Measurements from ENCODE around the gene SELENON. TPM values are rescaled to one million over a fixed set of nuclear protein-coding genes. Genes with fewer than 3 reads are reported as not detected.

SELENON gene
- total and polyA plus RNA-seq, 8 donors, result 85.2 to 107 (median 96.4) TPM

DNA sequence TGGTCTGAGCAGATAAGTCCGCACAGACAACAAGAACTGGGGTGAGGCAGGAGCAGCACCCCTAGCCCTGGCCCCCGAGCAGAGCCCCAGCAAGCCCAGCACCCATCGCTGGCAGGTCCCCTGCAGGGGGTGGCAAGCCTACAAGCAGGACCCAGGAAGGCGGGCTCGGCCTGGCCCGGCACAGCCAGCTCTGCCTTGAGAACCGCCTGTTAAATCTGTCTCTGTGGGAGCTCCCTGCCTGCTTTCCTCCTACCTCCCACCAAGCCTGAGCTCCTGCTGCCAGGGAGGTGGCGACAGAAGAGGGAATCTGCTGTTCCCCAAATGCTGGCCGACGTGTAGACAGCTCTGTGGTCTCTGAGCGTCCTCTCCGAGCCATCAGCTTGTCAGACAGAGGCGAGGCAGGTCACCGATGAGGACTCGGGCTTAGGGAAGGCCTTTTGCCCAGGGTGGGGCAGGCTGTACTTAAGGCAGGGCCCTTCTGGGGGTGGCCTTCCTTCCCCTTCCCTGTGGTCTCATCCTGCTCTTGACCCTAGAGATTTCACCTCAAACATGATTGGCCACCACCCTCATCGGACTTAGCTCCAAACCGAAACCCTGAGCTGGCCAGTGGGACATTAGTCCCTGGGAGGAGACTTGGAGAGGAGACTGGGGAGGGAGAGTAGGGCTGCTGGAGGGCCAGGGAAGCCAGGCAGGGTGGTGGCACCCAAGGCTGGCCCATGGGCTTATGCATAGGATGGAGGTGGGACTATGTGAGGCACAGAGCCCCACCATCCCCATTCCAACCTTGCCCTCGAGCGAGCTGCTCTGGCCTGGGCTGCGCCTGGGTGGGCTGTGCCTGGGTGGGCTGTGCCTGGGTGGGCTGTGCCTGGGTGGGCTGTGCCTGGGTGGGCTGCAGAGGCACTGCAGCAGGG lies 7.7 kb downstream of the SELENON start:
- Histone ChIP-seq H3K27me3 (no peaks in the 10 kb centered on the region), H3K4me3 (no peak overlapping the region), H3K36me3 (peaks cover 0 to 64% of the 10 kb centered on the region in 2 donors), H3K4me1 (peaks cover 19 to 62% of the 10 kb centered on the region in 2 donors), H3K27ac (peak overlapping the region in 1 of 2 donors; percentile 41), H3K9me3 (no peaks in the 10 kb centered on the region)
- DNase-seq (no peak), ATAC-seq (no peak)
- intact Hi-C loops (cut with DNase I), result no loop called here
- TF ChIP-seq, protein P1, sequence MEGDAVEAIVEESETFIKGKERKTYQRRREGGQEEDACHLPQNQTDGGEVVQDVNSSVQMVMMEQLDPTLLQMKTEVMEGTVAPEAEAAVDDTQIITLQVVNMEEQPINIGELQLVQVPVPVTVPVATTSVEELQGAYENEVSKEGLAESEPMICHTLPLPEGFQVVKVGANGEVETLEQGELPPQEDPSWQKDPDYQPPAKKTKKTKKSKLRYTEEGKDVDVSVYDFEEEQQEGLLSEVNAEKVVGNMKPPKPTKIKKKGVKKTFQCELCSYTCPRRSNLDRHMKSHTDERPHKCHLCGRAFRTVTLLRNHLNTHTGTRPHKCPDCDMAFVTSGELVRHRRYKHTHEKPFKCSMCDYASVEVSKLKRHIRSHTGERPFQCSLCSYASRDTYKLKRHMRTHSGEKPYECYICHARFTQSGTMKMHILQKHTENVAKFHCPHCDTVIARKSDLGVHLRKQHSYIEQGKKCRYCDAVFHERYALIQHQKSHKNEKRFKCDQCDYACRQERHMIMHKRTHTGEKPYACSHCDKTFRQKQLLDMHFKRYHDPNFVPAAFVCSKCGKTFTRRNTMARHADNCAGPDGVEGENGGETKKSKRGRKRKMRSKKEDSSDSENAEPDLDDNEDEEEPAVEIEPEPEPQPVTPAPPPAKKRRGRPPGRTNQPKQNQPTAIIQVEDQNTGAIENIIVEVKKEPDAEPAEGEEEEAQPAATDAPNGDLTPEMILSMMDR (IDR thresholded peaks at IDR 0.05), result no peak

GRCh38 chr1:25808481-25809244 lies 8.7 kb downstream of the SELENON start:
- ATAC-seq (no peak), DNase-seq (no peak)
- Histone ChIP-seq H3K36me3 (peaks cover 0 to 71% of the 10 kb centered on the region in 2 donors), H3K4me3 (no peak overlapping the region), H3K4me1 (peaks cover 19 to 53% of the 10 kb centered on the region in 2 donors), H3K27me3 (no peaks in the 10 kb centered on the region), H3K9me3 (no peaks in the 10 kb centered on the region), H3K27ac (no peak overlapping the region)
- TF ChIP-seq, protein P1 (IDR thresholded peaks at IDR 0.05), result no peak
- intact Hi-C loops (cut with DNase I), result no loop called here

GRCh38 chr1:25809283-25809926 lies 9.4 kb downstream of the SELENON start:
- intact Hi-C loops (cut with DNase I), result no loop called here
- Histone ChIP-seq H3K36me3 (peaks cover 0 to 78% of the 10 kb centered on the region in 2 donors), H3K4me1 (peaks cover 19 to 46% of the 10 kb centered on the region in 2 donors), H3K27me3 (no peaks in the 10 kb centered on the region), H3K27ac (no peak overlapping the region), H3K4me3 (no peak overlapping the region), H3K9me3 (no peaks in the 10 kb centered on the region)
- TF ChIP-seq, protein P1 (IDR thresholded peaks at IDR 0.05), result no peak
- DNase-seq (no peak), ATAC-seq (no peak)

GRCh38 chr1:25809929-25810328 lies 9.9 kb downstream of the SELENON start:
- ATAC-seq, result no peak
- Histone ChIP-seq H3K9me3 (no peaks in the 10 kb centered on the region), H3K27me3 (no peaks in the 10 kb centered on the region), H3K27ac (no peak overlapping the region), H3K36me3 (peaks cover 0 to 83% of the 10 kb centered on the region in 2 donors), H3K4me3 (no peak overlapping the region), H3K4me1 (peaks cover 15 to 42% of the 10 kb centered on the region in 2 donors)
- TF ChIP-seq, protein P1 (IDR thresholded peaks at IDR 0.05), result no peak
- DNase-seq, result no peak
- intact Hi-C loops (cut with DNase I), result no loop called here

Data from left lung (tissue), 10 donors.